Peyer's patch (tissue), 4 donors: ENCODE data around the gene PARD6B.

Source experiments
- POLR2A ChIP-seq, 2 donors: fragments of 450-650 bp; IDR thresholded peaks; one replicate each; pipeline ENCODE4 v1.5.1; 2017; ENCODE audit warnings: antibody characterized with exemption in 2 of 2, mild to moderate bottlenecking in 2 of 2, moderate library complexity in 2 of 2
- TF ChIP-seq, protein P1 (sequence below), 6 experiments: fragments of 450-650 bp in 4 of 6; fragments of 200-600 bp in 2 of 6; sonication (generic) in 1 of 6; IDR thresholded peaks; one replicate each; pipeline ENCODE4 v1.5.1; 2017 to 2019; ENCODE audit warnings: antibody characterized with exemption in 6 of 6, mild to moderate bottlenecking in 3 of 6, moderate library complexity in 1 of 6

- TF ChIP-seq, protein P1, sequence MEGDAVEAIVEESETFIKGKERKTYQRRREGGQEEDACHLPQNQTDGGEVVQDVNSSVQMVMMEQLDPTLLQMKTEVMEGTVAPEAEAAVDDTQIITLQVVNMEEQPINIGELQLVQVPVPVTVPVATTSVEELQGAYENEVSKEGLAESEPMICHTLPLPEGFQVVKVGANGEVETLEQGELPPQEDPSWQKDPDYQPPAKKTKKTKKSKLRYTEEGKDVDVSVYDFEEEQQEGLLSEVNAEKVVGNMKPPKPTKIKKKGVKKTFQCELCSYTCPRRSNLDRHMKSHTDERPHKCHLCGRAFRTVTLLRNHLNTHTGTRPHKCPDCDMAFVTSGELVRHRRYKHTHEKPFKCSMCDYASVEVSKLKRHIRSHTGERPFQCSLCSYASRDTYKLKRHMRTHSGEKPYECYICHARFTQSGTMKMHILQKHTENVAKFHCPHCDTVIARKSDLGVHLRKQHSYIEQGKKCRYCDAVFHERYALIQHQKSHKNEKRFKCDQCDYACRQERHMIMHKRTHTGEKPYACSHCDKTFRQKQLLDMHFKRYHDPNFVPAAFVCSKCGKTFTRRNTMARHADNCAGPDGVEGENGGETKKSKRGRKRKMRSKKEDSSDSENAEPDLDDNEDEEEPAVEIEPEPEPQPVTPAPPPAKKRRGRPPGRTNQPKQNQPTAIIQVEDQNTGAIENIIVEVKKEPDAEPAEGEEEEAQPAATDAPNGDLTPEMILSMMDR (IDR thresholded peaks at IDR 0.05), result no peak
- TF ChIP-seq POLR2A (IDR thresholded peaks at IDR 0.05), result no peak
These were observed 3.4 kb upstream of the PARD6B start for GRCh38 chr20:50727792-50728485.
